Measurements from ENCODE around the gene SCAMP4.
"Not testable (repeated sequence)": the region's sequence is repeated elsewhere in the genome, so short reads cannot be mapped to it uniquely, and the experiment has no call there.

Gene SCAMP4

DNA sequence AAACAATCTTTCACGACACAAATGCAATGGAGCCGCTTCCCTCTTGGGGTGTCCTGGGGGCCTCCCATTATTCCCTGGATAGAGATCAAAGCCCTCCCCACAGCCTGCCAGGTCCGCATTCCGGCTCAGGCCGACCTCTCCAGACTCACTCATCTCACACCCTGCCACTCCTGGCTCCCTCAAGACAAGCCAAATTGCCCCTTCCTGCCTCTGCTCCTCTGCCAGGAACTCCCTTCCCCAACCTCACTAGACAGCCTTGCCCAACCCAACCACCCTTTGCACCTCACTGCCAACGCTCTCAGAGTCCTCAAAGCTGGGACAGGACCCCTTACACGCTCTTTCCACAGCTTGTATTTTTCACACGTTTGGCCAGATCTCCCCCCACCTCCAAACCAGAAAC, 21.4 kb upstream of the SCAMP4 start:
- DNase-seq, result no peak

DNA sequence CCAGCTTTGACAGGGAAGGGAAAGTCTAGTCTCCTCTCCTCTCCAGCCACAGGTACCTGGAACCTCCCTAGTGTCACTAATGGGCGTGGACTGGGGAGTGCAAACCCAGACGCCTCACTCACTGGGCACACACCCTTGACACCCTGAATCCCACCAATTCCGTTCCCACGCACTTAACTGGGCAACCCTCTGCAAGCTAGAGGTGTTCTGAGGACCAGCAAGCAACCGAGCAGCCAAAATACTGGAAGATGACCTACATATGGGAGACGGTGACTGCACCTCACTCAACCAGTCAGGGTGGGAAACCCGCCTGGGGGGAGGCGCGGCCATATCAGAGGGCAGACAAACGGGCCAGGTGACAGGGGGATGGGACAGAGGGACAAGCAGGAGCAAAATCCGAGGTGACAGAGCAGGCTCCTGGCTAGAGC, 20.9 kb upstream of the SCAMP4 start:
- DNase-seq, result no peak

DNA sequence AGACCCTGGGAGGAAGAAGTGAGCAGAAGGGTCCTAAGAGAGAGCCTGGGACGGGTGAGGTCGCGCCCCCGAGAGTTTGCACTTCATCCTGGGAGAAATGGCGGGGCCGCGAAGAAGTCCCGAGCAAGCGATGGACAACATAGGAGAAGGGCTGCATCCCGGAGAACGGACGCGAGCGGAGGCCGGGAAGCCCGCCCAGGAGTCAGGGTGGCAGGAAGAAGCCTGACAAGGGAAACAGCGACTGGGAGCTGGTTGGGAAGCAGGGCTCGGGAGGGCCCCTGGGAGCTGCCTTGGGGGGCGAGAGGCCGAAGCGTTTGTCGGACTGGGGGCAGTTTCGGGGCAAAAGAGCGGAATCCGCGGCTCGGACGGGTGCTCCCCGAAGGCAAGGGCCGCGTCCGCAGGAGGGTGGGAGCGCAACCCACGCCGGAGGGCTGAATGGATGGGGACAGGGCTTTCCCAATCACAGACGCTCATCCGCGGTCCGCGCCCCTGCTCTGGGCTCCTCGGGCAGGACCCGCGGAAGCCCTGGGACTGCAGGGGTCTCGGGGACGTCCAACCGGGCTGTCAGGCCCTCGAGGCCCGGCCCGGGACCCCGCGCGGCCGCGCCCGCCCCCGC, 20.4 kb upstream of the SCAMP4 start:
- DNase-seq, result no peak

DNA sequence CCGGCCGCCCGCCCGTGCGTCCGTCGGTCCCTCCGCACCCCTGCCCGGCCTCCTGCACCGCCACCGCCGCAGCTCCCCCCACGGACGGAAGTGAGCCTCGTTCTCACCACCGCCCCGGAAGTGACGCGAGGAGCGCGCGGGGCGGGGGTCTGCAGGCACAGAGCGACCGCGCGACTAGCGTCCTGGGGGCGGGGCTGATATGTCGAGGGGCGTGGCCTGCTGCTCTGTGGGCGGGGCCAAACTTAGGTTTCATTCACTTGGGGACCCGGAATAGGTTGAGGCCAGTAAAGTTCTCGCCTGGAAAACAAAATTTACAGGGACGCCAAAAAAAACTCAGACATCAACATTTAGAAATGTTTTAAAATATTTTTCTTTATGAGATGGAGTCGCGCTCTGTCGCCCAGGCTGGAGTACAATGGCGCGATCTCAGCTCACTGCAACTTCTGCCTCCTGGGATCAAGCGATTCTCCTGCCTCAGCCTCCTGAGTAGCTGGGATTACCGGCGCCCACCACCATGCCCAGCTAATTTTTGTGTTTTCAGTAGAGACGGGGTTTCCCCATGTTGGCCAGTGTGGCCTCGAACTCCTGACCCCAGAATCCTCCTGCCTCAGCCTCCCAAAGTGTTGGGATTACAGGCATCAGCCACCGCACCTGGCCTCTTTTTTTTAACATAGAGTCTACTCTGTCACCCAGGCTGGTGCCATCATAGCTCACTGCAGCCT, 19.6 kb upstream of the SCAMP4 start, which contains the start of gene ABHD17A:
TSS of gene ABHD17A (minus strand) at position 99 of the 722 bp plus-strand sequence. CDS start 3,930 bp downstream, outside the sequence.
- not testable (repeated sequence) for DNase-seq

DNA sequence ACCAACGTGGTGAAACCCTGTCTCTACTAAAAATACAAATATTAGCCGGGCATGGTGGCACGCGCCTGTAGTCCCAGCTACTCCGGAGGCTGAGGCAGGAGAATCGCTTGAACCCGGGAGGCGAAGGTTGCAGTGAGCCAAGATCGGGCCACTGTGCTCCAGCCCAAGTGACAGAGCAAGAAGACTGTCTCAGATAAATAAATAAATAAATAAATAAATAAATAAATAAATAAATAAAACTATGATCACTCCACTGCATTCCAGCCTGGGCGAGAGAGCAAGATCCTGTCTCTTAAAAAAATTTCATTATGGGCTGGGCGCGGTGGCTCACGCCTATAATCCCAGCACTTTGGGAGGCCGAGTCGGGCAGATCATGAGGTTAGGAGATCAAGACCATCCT, 18.8 kb upstream of the SCAMP4 start:
- DNase-seq, result not testable (repeated sequence)

DNA sequence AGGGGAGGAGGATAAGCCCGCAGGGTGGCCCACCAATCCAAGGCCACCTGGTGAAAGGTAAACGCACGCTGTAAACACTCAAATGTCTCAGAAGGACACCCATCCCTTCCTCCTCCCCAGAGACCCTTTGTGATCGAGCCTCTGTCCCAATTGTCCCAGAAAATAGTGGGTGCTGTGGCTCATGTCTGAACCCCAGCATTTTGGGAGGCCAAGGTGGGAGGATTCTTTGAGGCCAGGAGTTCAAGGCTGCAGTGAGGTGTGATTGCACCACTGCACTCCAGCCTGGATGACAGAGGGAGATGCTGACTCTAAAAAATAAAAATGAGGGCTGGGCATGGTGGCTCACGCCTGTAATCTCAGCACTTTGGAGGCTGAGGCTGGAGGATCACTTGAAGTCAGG, 16.8 kb upstream of the SCAMP4 start:
- no peak for DNase-seq

DNA sequence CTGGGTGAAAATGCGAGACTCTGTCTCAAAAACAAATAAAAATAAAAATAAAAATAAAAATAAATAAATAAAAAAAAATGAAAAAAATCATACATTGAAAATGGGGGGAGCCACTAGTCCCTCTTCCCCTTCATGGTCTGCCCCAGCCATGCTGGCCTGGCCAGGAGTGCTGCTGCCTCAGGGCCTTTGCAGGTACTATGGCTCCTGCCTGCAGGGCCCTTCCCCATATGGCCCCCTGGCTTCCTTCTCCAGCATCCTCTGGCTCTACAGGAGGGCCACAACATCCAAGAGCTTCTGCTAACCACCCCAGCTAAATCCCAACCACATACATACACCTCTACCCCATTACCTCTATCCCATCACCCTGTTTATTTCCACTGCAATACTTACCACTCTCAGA, 15.3 kb upstream of the SCAMP4 start:
- no peak for DNase-seq

DNA sequence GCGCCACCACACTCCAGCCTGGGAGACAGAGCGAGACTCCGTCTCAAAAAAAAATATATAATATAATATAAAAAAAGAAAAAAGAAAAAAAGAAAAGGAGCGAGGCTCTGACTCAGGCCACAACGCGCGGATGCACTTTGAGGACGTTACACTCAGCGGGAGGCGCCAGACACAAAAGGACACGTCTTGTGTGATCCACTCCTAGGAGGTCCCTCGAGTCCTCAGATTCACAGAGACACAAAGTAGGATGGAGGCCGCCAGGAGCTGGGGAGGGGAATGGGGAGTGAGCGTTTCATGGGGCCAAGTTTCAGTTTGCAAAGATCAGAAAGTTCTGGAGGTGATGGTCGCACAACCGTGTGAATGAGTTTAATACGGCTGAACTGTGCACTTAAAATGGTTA, 11.4 kb upstream of the SCAMP4 start:
- DNase-seq, result no peak

DNA sequence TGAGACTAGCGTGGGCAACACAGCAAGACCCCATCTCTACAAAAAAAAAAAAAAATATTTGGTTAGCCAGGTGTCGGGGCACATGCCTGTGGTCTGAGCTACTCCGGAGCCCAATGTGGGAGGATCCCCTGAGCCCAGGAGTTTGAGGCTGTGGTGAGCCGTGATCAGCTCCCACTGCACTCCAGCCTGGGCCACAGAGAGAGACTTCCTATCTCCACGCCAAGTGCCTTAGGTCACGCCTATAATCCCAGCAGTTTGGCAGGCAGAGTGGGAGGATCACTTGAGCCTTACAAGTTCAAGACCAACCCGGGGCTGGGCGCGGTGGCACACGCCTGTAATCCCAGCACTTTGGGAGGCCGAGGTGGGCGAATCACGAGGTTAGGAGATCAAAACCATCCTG, 8.7 kb upstream of the SCAMP4 start:
- DNase-seq, result no peak

DNA sequence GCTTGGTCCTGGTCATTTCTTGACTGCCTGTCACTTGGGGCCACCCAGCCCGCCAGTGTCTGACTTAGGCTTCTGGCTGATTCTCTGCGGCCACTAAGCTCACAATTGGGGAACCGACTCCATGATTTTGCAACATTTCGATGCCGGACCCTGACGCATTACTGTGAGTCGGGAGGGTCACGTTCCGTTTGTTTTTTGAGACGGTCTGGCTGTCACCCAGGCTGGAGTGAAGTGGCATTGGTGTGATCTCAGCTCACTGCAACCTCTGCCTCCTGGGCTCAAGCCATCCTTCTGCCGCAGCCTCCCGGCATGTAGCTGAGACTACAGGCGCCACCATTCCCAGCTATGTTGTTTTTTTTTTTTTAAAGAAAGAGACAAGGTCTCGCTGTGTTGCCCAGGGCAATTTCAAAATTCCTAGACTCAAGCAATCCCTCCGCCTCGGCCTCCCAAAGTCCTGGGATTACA, 3.2 kb upstream of the SCAMP4 start:
- DNase-seq, result no peak

DNA sequence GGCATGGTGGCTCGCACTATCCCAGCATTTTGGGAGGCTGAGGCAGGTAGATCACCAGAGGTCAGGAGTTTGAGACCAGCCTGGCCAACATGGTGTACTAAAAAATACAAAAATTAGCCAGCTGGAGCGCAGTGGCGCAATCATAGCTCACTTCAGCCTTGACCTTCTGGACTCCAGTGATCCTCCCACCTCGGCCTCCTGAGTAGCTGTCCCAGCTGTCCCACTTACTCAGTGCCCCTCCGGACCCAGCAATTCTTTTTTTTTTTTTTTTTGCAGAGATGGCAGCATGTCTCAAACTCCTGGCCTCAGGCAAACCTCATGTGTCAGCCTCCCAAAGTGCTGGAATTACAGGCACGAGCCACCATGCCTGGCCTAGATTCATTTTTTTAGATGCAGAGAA, 2.3 kb upstream of the SCAMP4 start:
- DNase-seq, result no peak

DNA sequence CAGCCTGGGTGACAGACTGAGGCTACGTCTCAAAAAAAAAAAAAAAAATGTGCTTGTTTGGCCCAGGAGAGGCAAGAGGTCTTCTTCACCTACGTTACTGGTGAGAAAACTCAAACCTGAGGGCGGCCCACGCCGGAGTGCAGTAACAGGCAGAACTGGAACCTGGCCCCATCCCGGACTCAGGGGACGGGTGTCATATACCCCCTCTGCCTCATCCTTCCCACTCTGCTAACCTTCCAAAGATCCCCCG, 414 bp upstream of the SCAMP4 start:
- no peak for DNase-seq

DNA sequence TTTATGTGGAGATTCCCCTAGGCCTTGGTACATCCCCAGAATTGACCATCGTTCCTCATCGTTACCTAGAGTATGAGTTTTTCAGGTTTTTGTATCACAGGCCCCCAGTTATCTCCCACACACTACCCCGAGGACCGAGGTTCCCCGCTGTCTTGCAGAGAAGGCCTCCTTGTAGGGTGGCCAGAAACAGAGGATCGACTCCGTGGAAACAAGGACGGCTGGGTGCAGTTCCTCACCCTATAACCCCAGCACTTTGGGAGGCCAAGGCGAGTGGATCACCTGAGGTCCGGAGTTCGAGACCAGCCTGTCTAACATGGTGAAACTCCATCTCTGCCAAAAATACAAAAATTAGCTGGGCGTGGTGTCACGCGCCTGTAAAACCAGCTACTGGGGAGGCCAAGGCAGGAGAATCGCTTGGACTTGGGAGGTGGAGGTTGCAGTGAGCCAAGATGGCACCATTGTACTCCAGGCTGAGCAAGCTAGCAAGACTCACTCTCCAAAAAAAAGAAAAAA, 720 bp downstream of the SCAMP4 start:
- no peak for DNase-seq

DNA sequence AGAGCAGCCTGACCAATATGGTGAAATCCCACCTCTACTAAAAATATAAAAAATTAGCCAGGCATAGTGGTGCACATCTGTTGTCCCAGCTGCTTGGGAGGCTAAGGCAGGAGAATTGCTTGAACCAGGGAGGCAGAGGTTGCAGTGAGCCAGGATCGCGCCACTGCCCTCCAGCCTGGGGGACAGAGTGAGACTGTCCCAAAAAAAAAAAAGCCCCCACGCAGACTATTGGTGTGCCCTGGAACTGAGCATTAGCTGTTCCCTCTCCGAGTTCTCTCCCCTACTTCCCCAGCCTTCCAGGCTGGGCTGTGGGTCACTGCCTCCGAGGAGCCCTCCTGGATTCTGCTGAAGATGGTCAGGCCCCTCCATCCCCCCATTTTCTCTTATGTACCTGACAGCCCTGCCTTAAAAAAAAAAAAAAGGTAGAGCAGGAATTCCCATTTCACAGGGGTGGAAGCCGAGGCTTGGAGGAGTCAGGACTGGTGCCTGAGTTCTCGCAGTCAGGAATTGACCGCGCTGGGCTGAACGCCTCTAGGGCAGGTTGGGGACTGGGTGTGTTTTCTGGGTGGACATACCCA, 1.9 kb downstream of the SCAMP4 start:
- DNase-seq, result no peak

DNA sequence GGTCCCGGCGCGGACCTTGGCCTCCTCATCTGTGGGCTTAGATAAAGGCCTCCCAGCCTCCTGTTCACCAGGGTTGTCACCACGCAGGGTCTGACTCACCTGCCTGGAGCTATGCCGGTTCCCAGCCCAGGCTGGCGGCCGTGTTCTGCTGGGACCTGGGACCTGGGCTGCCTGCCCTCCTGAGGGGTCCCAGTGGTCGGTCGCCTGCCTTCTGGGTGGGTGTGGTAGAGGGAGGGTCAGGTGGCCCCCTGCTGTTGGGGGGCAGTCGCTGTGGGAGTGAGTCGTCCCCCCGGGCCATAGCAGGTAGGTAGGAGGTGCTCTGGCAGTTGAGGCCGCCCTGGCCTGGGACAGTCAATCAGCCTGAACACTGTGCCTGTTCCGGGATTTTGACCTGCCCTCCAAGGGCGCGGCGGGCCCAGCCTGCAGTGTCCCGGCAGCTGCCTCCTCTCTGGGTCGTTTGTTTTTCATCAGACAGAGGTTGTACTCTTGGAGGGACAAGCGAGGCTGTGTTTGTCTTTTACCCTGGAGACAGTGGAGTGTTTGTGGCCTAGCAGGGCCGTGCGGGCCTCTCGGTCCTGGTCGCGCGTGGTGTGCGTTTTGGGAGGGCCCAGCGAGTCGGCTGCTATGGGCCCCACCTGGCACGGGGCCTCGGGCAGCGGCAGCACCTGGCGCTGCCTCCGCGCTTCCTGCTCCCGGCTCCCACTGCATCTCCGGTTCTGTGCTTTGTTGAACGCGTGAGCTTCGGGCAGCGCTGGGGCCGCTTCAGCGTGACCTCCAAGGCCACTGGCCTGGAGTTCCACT, 2.6 kb downstream of the SCAMP4 start:
- DNase-seq, result no peak

DNA sequence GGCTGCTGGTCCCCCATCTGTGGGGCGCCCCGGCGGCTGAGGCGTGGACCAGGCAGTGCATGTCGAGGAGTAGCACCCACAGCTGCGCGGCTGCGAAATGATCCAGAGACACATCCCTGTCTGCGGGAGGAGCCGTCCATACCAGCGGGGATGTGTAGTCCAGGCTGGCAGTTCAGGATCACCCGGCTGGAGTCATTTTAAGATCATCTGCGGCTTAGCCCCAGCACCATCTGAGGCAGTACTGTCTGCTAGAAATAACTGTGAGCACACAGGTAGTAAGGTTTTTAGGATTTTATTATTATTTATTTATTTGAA, 3.1 kb downstream of the SCAMP4 start:
- DNase-seq, result no peak

DNA sequence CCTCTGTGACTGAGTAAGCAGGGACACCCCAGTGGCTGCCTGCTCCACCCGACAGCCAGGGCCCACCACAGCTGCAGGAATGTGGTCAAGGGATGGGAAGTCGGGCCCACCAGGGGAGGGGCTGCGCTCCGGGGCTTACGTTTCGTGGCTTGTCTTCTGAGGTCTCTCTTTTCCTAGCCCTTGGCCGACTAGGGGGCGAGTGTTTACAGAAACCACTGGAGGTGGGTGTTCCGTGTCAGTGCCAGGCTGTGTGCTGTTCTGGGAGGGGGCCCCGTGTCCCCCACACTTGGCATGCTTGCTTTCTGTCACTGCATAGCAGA, 4.5 kb downstream of the SCAMP4 start:
- DNase-seq, result no peak

DNA sequence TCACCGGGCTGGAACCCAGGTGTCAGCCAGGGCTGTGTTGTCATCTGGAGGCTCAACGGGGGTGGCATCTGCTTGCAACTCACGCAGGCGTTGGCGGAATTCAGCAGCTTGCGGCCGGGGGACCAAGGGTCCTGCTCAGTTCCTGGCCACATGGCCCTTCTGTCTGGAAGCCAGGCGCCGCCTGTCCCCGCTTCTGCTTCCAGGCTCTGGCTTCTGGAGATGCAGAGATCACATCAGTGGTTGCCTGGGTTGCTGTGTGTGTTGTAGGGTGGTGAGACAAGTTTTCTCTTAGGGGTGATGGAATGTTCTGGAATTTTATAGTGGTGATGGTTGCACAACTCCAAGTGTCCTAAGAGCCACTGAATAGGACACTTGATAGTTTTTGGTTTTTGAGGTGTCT, 5.0 kb downstream of the SCAMP4 start:
- no peak for DNase-seq

DNA sequence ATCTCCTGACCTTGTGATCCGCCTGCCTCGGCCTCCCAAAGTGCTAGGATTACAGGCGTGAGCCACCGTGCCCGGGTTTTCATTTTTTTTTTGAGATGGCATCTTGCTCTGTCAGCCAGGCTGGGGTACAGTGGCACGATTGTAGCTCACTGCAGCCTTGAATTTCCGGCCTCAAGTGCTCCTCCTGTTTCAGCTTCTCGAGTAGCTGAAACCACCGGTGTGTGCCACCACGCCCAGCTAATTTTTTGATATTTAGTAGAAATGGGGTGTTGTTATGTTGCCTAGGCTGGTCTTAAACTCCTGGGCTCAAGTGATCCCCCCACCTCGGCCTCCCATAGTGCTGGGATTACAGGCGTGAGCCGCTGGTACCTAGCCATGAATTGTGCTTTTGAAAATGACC, 5.9 kb downstream of the SCAMP4 start:
- DNase-seq, result no peak

DNA sequence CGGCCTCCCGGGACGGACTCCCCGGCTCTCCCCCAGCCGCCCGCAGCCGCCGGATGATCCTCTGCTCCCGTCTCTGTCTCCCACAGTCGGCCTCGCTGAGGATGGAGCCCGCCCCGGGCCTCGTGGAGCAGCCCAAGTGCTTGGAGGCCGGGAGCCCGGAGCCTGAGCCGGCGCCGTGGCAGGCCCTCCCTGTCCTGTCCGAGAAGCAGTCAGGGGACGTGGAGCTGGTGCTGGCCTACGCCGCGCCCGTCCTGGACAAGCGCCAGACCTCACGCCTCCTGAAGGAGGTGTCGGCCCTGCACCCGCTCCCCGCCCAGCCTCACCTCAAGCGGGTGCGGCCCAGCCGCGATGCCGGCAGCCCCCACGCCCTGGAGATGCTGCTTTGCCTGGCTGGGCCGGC, 6.8 kb downstream of the SCAMP4 start:
- DNase-seq, result no peak

DNA sequence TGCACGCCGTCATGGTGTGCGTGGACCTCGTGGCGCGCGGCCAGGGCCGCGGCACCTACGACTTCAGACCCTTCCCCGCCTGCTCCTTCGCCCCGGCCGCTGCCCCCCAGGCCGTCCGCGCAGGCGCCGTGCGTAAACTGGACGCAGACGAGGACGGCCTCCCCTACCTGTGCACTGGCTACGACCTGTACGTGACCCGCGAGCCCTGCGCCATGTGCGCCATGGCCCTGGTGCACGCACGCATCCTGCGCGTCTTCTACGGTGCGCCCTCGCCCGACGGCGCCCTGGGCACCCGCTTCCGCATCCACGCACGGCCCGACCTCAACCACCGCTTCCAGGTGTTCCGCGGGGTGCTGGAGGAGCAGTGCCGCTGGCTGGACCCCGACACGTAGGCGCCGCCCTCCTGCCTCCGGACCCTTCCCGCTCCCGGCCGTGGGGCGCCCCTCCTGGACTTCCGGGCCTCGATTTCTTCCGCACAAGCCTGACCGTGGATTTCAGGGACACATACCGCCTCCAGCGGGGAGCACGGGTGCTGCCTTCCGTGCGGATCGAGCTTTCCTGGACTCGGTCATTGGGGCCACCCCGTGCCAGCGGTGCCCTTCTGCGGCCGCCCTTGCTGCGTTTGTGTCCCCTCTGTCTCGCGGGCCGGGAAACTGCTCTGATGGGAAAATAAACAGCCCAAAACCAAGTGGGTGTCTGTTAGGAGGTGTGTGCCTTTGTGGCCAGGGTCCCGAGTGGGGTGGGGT, 7.7 kb downstream of the SCAMP4 start:
- no peak for DNase-seq

DNA sequence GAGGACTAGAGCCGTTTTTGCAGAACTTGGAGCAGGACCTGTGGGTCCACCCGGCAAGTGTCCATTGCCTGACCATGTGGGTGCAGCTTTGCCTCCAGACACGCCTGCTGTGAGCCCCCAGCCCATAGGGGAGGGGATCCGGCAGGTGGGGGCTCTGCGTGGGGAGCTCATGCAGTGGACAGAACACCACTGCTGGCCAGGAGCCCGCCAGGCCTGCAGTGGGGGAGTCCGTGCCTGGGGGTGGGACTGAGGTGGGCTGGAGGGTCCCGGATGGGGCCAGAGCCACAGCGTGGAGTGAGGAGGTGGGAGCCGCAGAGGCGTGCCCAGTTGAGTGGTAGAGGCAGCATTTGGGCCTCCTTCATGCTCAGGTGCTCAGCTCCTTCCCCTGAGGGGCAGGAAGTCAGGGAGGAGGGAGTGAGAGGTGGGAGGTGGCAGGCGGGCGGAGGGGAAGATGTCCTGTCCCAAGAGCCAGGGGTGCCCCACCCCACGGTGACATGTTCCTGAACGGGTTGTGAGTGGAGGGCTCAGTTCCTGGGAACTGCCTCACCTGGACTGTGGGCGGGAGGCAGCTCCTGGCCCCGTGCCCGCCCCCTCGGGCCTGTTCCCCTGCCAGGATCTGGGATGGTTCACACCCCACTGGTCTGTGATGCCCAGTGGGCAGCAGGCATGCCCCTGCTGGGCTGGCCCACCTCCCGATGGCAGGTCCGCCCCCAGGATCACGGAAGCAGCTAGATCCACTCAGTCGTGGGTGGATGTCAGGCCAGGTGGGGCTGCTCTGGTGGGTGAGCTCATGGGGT, 8.8 kb downstream of the SCAMP4 start:
- no peak for DNase-seq
